ENCODE data around the gene TMEM121B. TPM values are rescaled to one million over a fixed set of nuclear protein-coding genes. Genes with fewer than 3 reads are reported as not detected.

Gene TMEM121B
- total RNA-seq, 2 experiments from 2014 or later, result 0.13 to 0.14 TPM

DNA sequence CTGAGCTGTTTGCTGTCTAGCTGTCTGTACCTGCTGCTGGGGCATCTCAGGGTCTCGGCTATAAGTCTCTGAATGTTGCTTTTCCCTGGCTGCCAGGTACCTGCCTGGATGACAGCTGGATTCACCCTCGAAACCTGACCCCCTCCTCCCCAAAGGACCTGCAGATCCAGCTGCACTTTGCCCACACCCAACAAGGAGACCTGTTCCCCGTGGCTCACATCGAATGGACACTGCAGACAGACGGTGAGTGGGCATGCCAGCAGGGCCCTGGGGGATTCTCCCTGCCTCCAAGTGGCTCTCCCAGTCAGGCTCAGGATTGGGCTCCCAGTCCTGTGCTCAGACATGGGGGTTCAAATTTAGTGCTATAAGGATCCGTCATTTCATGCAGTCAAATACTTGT is 23.5 kb downstream of the TMEM121B start:
- DNase-seq (no peak), ATAC-seq (no peak)
- ChIA-PET CTCF (interaction anchor here (1.1 to 2.2 kb wide), 2 partner anchors 59 to 74 kb away, joined by 3 to 8 read pairs; no protein-coding TSS in a partner anchor), POLR2A (interaction anchor here (1.6 kb wide), 1 partner anchor 12 kb away, joined by 5 read pairs; no protein-coding TSS in a partner anchor)
- Mint-ChIP-seq H3K27me3 (no peaks in the 10 kb centered on the region), H3K9me3 (no peaks in the 10 kb centered on the region), H3K4me3 (no peak overlapping the region), H3K27ac (no peak overlapping the region), H3K4me1 (ENCODE audit: low read depth) (peaks cover 84% of the 10 kb centered on the region), H3K36me3 (ENCODE audit: low read depth) (peaks cover 46% of the 10 kb centered on the region)
- TF ChIP-seq, protein P1, sequence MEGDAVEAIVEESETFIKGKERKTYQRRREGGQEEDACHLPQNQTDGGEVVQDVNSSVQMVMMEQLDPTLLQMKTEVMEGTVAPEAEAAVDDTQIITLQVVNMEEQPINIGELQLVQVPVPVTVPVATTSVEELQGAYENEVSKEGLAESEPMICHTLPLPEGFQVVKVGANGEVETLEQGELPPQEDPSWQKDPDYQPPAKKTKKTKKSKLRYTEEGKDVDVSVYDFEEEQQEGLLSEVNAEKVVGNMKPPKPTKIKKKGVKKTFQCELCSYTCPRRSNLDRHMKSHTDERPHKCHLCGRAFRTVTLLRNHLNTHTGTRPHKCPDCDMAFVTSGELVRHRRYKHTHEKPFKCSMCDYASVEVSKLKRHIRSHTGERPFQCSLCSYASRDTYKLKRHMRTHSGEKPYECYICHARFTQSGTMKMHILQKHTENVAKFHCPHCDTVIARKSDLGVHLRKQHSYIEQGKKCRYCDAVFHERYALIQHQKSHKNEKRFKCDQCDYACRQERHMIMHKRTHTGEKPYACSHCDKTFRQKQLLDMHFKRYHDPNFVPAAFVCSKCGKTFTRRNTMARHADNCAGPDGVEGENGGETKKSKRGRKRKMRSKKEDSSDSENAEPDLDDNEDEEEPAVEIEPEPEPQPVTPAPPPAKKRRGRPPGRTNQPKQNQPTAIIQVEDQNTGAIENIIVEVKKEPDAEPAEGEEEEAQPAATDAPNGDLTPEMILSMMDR (IDR thresholded peaks at IDR 0.05), result no peak
- intact Hi-C loops (cut with micrococcal nuclease), result no loop called here

DNA sequence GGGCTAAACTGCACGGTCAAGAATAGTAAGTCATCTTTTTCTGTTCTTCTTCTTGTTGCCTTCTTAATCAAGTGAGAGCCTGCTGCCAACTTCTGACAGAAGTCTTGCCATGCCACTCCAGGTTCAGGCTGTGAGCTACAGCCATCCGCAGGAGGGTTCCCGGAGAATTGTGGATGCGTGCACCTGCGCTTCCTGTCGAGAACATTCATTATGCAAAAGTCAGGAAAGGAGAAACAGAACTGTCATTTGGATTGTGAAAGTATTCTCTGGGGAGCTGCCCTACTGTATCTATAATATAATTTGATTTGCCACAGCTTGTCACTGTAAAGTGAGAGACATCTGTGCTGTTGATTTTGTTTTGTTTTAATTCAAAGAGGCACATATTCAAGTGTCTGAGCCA is 24.1 kb downstream of the TMEM121B start:
- intact Hi-C loops (cut with micrococcal nuclease), result no loop called here
- H3K27ac Mint-ChIP-seq, result no peak overlapping the region
- TF ChIP-seq, protein P1 (IDR thresholded peaks at IDR 0.05), result no peak
- peaks cover 43% of the 10 kb centered on the region for H3K36me3 Mint-ChIP-seq (ENCODE audit: low read depth)
- no peak overlapping the region for H3K4me3 Mint-ChIP-seq
- ChIA-PET CTCF (interaction anchor here (0.8 to 2.2 kb wide), 4 partner anchors 9 to 75 kb away, joined by 3 to 8 read pairs (median 3); no protein-coding TSS in a partner anchor), POLR2A (interaction anchor here (1.6 kb wide), 1 partner anchor 11 kb away, joined by 5 read pairs; no protein-coding TSS in a partner anchor)
- DNase-seq, result no peak
- peaks cover 86% of the 10 kb centered on the region for H3K4me1 Mint-ChIP-seq (ENCODE audit: low read depth)
- no peak for ATAC-seq
- H3K27me3 Mint-ChIP-seq, result no peaks in the 10 kb centered on the region
- H3K9me3 Mint-ChIP-seq, result no peaks in the 10 kb centered on the region

GRCh38 chr22:17096071-17096470 is 25.1 kb downstream of the TMEM121B start:
- peaks cover 85% of the 10 kb centered on the region for H3K4me1 Mint-ChIP-seq (ENCODE audit: low read depth)
- H3K36me3 Mint-ChIP-seq (ENCODE audit: low read depth), result peaks cover 35% of the 10 kb centered on the region
- TF ChIP-seq, protein P1 (IDR thresholded peaks at IDR 0.05), result no peak
- ATAC-seq (no peak), DNase-seq (no peak)
- H3K4me3 Mint-ChIP-seq, result no peak overlapping the region
- POLR2A ChIA-PET, result interaction anchor here (1.2 kb wide), 1 partner anchor 14 kb away, joined by 5 read pairs; no protein-coding TSS in a partner anchor
- no peak overlapping the region for H3K27ac Mint-ChIP-seq
- CTCF ChIA-PET, result interaction anchor here (0.6 to 2.2 kb wide), 6 partner anchors 10 to 178 kb away, joined by 3 to 8 read pairs (median 4); no protein-coding TSS in a partner anchor
- H3K27me3 Mint-ChIP-seq, result no peaks in the 10 kb centered on the region
- no peaks in the 10 kb centered on the region for H3K9me3 Mint-ChIP-seq
- intact Hi-C loops (cut with micrococcal nuclease), result no loop called here

- no peaks in the 10 kb centered on the region for H3K27me3 Mint-ChIP-seq
- CTCF ChIA-PET, result interaction anchor here (0.7 to 1.8 kb wide), 5 partner anchors 10 to 76 kb away, joined by 3 to 6 read pairs (median 4); no protein-coding TSS in a partner anchor
- intact Hi-C loops (cut with micrococcal nuclease), result no loop called here
- no peak overlapping the region for H3K4me3 Mint-ChIP-seq
- no peak for ATAC-seq
- TF ChIP-seq, protein P1 (IDR thresholded peaks at IDR 0.05), result no peak
- POLR2A ChIA-PET, result interaction anchor here (1.2 to 2.1 kb wide), 2 partner anchors 12 to 15 kb away, joined by 5 to 7 read pairs; no protein-coding TSS in a partner anchor
- DNase-seq, result no peak
- peaks cover 85% of the 10 kb centered on the region for H3K4me1 Mint-ChIP-seq (ENCODE audit: low read depth)
- peaks cover 32% of the 10 kb centered on the region for H3K36me3 Mint-ChIP-seq (ENCODE audit: low read depth)
- H3K27ac Mint-ChIP-seq, result no peak overlapping the region
- no peaks in the 10 kb centered on the region for H3K9me3 Mint-ChIP-seq
Measured at GRCh38 chr22:17095538-17095937, 25.6 kb downstream of the TMEM121B start.

DNA sequence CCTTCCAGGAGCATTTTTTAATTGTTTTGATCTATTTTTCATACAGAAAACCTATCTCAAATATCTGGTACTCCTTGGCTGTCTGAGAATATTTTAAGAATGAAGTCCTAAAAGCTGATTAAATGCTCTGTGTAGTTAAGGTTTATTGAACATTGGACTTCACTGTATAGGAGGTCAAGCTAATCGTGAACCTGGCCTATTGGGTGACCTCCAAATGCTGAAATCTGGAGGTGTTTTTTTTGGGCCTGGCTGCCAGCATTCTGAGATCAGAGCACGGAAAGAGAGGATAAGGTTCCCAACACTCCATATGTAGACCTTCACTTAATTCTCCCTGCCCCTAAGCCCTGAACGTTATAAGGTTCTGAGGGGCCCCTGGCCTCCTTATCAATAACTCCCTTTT is 28.1 kb downstream of the TMEM121B start:
- no peaks in the 10 kb centered on the region for H3K9me3 Mint-ChIP-seq

More for the DNA sequence above, 28.1 kb downstream of the TMEM121B start:
- POLR2A ChIA-PET, result interaction anchor here (1.1 kb wide), 2 partner anchors 19 to 65 kb away, joined by 3 to 4 read pairs; no protein-coding TSS in a partner anchor
- TF ChIP-seq, protein P1 (IDR thresholded peaks at IDR 0.05), result no peak
- H3K36me3 Mint-ChIP-seq (ENCODE audit: low read depth), result peaks cover 12% of the 10 kb centered on the region
- peaks cover 81% of the 10 kb centered on the region for H3K4me1 Mint-ChIP-seq (ENCODE audit: low read depth)
- H3K27ac Mint-ChIP-seq, result no peak overlapping the region
- ATAC-seq (no peak), DNase-seq (no peak)
- no peak overlapping the region for H3K4me3 Mint-ChIP-seq
- CTCF ChIA-PET, result interaction anchor here (1.5 kb wide), 1 partner anchor 79 kb away, joined by 6 read pairs; no protein-coding TSS in a partner anchor
- intact Hi-C loops (cut with micrococcal nuclease), result no loop called here
- no peaks in the 10 kb centered on the region for H3K27me3 Mint-ChIP-seq

Measured in activated CD8-positive, alpha-beta T cell treated with anti-CD3 and anti-CD28 coated beads for 36 hours (primary cell).